HEK293 (cell line): Measurements from ENCODE around the gene LGR5.

Source experiments
- CTCF ChIA-PET: fragments of 350-600 bp; formaldehyde crosslinking; extraction: SDS; loops from one replicate; lab custom pipeline; 2021; ENCODE audit warnings: antibody characterized with exemption; lab: Yijun Ruan, JAX
- POLR2A ChIA-PET: fragments of 300-600 bp; formaldehyde crosslinking; extraction: SDS; loops from one replicate; lab custom pipeline; 2020; ENCODE audit warnings: antibody characterized with exemption, inconsistent platforms; lab: Yijun Ruan, JAX
- H3K27ac ChIP-seq: fragments of 200-500 bp; sonication (Bioruptor generic); 2 replicates; pipeline ENCODE4 v1.5.1; 2014; ENCODE audit warnings: low read depth, low read length, control low read depth, inconsistent platforms; ENCODE audit errors: extremely low read depth
- H3K36me3 ChIP-seq, 2 experiments: fragments of 200-500 bp in 1 of 2; sonication (Bioruptor generic) in 1 of 2; 1 replicate in 1 of 2; 2 replicates in 1 of 2; pipeline ENCODE4 v1.5.1; 2014 to 2017; ENCODE audit warnings: inconsistent platforms in 2 of 2, low read length in 2 of 2; ENCODE audit not compliant: control insufficient read depth in 2 of 2, insufficient read depth in 1 of 2
- H3K4me1 ChIP-seq: fragments of 200-500 bp; sonication (Bioruptor generic); 2 replicates; pipeline ENCODE4 v1.5.1; 2014; ENCODE audit warnings: mild to moderate bottlenecking, low read length, inconsistent platforms; ENCODE audit not compliant: control insufficient read depth, insufficient read depth
- H3K4me3 ChIP-seq: 2 replicates; pipeline ENCODE4 v1.5.1; 2011; ENCODE audit warnings: low read depth, mild to moderate bottlenecking, control low read depth, low read length, moderate library complexity
- H3K9me3 ChIP-seq: fragments of 200-500 bp; sonication (Bioruptor generic); 2 replicates; pipeline ENCODE4 v1.5.1; 2014; ENCODE audit warnings: low read depth, low read length, inconsistent platforms; ENCODE audit not compliant: control insufficient read depth, insufficient read depth
- GLIS1 ChIP-seq: fragments of 450-650 bp; formaldehyde crosslinking; IDR thresholded peaks from 2 replicates; pipeline ENCODE4 v1.5.1; 2016; ENCODE audit warnings: missing biosample characterization, missing genetic modification characterization
- SCRT2 ChIP-seq: fragments of 450-650 bp; formaldehyde crosslinking; IDR thresholded peaks from 2 replicates; pipeline ENCODE4 v1.5.1; 2016; ENCODE audit warnings: missing biosample characterization, missing genetic modification characterization
- TRIM28 ChIP-seq: IDR thresholded peaks from 2 replicates; pipeline ENCODE4 v1.6.1; 2011; ENCODE audit warnings: low read length, control low read depth, borderline replicate concordance
- ZEB2 ChIP-seq: fragments of 450-650 bp; formaldehyde crosslinking; IDR thresholded peaks from 2 replicates; pipeline ENCODE4 v1.5.1; 2016; ENCODE audit warnings: missing biosample characterization, missing genetic modification characterization
- ZNF133 ChIP-seq: fragments of 450-650 bp; formaldehyde crosslinking; IDR thresholded peaks from 2 replicates; pipeline ENCODE4 v1.5.1; 2016; ENCODE audit warnings: missing biosample characterization, missing genetic modification characterization
- ZNF155 ChIP-seq: fragments of 450-650 bp; formaldehyde crosslinking; IDR thresholded peaks from 2 replicates; pipeline ENCODE4 v1.5.1; 2016; ENCODE audit warnings: missing biosample characterization, missing genetic modification characterization
- ZNF221 ChIP-seq: fragments of 450-650 bp; formaldehyde crosslinking; IDR thresholded peaks from 2 replicates; pipeline ENCODE4 v1.5.1; 2017; ENCODE audit warnings: missing biosample characterization, missing genetic modification characterization, borderline replicate concordance
- ZNF335 ChIP-seq: fragments of 450-650 bp; formaldehyde crosslinking; conservative IDR thresholded peaks from 2 replicates; pipeline ENCODE4 v1.5.1; 2016; ENCODE audit warnings: missing biosample characterization, missing genetic modification characterization
- ZNF341 ChIP-seq: fragments of 450-650 bp; formaldehyde crosslinking; IDR thresholded peaks from 2 replicates; pipeline ENCODE4; 2016; ENCODE audit warnings: low read depth, missing biosample characterization, missing genetic modification characterization
- ZNF37A ChIP-seq: fragments of 450-650 bp; IDR thresholded peaks from 2 replicates; pipeline ENCODE4 v1.5.1; 2018; ENCODE audit warnings: missing biosample characterization, missing genetic modification characterization
- ZNF416 ChIP-seq: fragments of 450-650 bp; formaldehyde crosslinking; IDR thresholded peaks from 2 replicates; pipeline ENCODE4 v1.5.1; 2016; ENCODE audit warnings: missing biosample characterization, missing genetic modification characterization
- TF ChIP-seq, protein P1 (sequence below): fragments of 450-650 bp; formaldehyde crosslinking; IDR thresholded peaks from 2 replicates; pipeline ENCODE4 v1.5.1; 2016; ENCODE audit warnings: missing biosample characterization, missing genetic modification characterization
- TF ChIP-seq, protein P2 (sequence below): fragments of 450-650 bp; formaldehyde crosslinking; IDR thresholded peaks from 2 replicates; pipeline ENCODE4 v1.5.1; 2017; ENCODE audit warnings: missing biosample characterization, mild to moderate bottlenecking, missing genetic modification characterization, moderate library complexity
- TF ChIP-seq, protein P3 (sequence below): fragments of 450-650 bp; IDR thresholded peaks from 2 replicates; pipeline ENCODE4 v1.5.1; 2018; ENCODE audit warnings: missing biosample characterization, mild to moderate bottlenecking, missing genetic modification characterization
- TF ChIP-seq, protein P4 (sequence below): fragments of 450-650 bp; formaldehyde crosslinking; IDR thresholded peaks from 2 replicates; pipeline ENCODE4 v1.5.1; 2016; ENCODE audit warnings: missing biosample characterization, missing genetic modification characterization
- TF ChIP-seq, protein P5 (sequence below): fragments of 450-650 bp; formaldehyde crosslinking; conservative IDR thresholded peaks from 2 replicates; pipeline ENCODE4 v1.5.1; 2016; ENCODE audit warnings: low read depth, missing biosample characterization, missing genetic modification characterization

The LGR5 gene

DNA sequence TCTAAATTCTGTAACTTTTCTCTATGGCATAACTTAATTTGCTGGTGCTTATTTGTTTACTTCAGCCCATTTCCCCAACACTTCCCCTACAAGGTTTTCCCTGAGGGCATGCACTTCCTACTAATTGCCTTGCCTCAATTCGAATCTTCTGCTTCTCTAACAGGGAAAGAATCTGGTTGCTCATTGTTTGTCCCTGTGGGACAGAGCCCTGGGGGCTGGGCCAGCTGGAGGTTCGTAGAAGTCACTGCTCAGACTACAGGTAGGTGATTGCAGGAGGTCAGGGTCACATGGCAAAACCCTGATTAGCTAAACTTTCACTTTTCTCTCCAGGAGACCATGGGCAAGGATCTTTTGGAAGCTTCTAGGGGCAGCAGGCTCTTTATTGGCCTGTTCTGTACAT is 152.0 kb downstream of the LGR5 start:
- Histone ChIP-seq H3K4me3 (no peak overlapping the region), H3K4me1 (peaks cover 7% of the 10 kb centered on the region; the same call in 1 of the 2 replicates), H3K9me3 (no peaks in the 10 kb centered on the region), H3K36me3 (no peaks in the 10 kb centered on the region), H3K27ac (no peak overlapping the region)
- CTCF ChIA-PET = no interaction called here
- TF ChIP-seq ZNF133 (tag by site-specific recombination) (no peak), GLIS1 (tag by site-specific recombination) (peak; percentile 65)
- POLR2A ChIA-PET = no interaction called here

DNA sequence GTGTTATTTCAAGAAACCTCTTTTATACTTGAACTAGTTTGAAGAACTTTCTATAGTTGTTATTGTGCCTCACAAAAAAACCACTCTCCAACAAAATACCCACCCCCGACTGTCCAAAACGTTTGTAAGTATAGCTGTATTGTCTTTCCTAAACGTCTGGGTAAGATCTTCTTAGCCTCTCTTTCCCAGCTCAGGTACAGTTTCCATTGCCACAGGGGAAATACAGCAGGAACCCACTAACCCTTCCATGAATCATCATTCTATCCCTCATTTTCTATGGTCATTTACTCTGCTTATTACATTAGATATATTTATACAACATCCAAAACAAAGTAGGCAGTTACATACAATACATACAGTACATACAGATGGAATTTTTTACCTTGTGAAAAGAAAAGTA is 153.2 kb downstream of the LGR5 start:
- POLR2A ChIA-PET = no interaction called here
- no peaks in the 10 kb centered on the region for H3K36me3 ChIP-seq
- CTCF ChIA-PET = interaction anchor here (0.7 kb wide), 1 partner anchor 158 kb away, joined by 3 read pairs; no protein-coding TSS in a partner anchor
- TF ChIP-seq, protein P1, sequence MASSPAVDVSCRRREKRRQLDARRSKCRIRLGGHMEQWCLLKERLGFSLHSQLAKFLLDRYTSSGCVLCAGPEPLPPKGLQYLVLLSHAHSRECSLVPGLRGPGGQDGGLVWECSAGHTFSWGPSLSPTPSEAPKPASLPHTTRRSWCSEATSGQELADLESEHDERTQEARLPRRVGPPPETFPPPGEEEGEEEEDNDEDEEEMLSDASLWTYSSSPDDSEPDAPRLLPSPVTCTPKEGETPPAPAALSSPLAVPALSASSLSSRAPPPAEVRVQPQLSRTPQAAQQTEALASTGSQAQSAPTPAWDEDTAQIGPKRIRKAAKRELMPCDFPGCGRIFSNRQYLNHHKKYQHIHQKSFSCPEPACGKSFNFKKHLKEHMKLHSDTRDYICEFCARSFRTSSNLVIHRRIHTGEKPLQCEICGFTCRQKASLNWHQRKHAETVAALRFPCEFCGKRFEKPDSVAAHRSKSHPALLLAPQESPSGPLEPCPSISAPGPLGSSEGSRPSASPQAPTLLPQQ (tag by site-specific recombination) = no peak
- peak; percentile 33; the same call in 1 of the 2 replicates for TF ChIP-seq ZNF335 (tag by site-specific recombination)
- TF ChIP-seq ZNF416 (tag by site-specific recombination) = no peak
- TF ChIP-seq ZNF221 (tag by site-specific recombination) = no peak
- TF ChIP-seq, protein P2, sequence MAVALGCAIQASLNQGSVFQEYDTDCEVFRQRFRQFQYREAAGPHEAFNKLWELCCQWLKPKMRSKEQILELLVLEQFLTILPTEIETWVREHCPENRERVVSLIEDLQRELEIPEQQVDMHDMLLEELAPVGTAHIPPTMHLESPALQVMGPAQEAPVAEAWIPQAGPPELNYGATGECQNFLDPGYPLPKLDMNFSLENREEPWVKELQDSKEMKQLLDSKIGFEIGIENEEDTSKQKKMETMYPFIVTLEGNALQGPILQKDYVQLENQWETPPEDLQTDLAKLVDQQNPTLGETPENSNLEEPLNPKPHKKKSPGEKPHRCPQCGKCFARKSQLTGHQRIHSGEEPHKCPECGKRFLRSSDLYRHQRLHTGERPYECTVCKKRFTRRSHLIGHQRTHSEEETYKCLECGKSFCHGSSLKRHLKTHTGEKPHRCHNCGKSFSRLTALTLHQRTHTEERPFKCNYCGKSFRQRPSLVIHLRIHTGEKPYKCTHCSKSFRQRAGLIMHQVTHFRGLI (tag by site-specific recombination) = no peak
- no peak overlapping the region for H3K27ac ChIP-seq
- peaks cover 7% of the 10 kb centered on the region; the same call in 1 of the 2 replicates for H3K4me1 ChIP-seq
- no peaks in the 10 kb centered on the region; the same call in 1 of the 2 replicates for H3K9me3 ChIP-seq
- H3K4me3 ChIP-seq = no peak overlapping the region

DNA sequence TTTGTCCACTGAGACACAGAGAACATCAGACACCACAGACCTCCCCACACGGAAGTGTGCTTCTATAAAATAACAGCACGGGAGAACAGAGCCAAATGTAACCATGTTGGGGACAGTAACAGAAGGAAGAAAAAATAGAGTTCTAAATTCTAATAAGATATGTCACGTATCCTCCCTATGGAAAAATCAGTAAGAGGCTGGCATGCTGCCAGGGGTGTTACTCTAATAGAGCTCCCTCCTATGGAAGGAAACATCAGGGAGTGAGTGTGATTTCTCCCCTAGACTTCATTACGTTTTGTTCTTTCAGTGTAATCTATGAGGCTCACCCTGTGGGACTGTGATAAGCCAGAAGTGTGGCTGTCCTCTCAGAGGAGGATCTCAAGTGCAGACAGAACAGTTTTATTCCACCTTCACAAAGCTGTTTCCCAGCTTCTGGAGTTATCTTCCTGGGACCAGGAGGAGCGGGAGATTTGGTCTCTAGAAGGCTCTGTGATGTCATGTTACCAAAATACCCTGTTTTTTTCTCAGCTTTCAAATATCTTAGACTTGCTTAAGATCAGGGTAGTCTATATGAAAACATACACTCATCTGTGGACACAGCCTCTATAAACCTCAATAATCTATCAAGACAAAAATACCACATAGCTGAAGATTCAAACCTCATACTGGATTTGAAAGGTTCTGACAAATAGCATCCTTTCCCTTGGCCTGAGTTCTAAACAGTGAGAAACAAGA is 154.8 kb downstream of the LGR5 start:
- Histone ChIP-seq H3K36me3 (no peaks in the 10 kb centered on the region), H3K9me3 (no peaks in the 10 kb centered on the region; the same call in 1 of the 2 replicates), H3K4me3 (no peak overlapping the region), H3K4me1 (peaks cover 2% of the 10 kb centered on the region; the same call in 1 of the 2 replicates), H3K27ac (no peak overlapping the region)
- ChIA-PET POLR2A (interaction anchor here (1.7 kb wide), 1 partner anchor 69 kb away, joined by 8 read pairs; the partner anchor contains the start of genes THAP2 and ZFC3H1), CTCF (interaction anchor here (0.6 to 1.7 kb wide), 6 partner anchors 26 to 249 kb away, joined by 3 to 9 read pairs (median 6); no protein-coding TSS in a partner anchor)
- no peak for TF ChIP-seq ZNF155 (tag by site-specific recombination)
- TF ChIP-seq, protein P3, sequence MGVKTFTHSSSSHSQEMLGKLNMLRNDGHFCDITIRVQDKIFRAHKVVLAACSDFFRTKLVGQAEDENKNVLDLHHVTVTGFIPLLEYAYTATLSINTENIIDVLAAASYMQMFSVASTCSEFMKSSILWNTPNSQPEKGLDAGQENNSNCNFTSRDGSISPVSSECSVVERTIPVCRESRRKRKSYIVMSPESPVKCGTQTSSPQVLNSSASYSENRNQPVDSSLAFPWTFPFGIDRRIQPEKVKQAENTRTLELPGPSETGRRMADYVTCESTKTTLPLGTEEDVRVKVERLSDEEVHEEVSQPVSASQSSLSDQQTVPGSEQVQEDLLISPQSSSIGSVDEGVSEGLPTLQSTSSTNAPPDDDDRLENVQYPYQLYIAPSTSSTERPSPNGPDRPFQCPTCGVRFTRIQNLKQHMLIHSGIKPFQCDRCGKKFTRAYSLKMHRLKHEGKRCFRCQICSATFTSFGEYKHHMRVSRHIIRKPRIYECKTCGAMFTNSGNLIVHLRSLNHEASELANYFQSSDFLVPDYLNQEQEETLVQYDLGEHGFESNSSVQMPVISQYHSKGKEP (tag by site-specific recombination) = peak; percentile 30; the same call in 1 of the 2 replicates
- peak; percentile 55; the same call in 1 of the 2 replicates for TF ChIP-seq ZNF37A (tag by site-specific recombination)
- TF ChIP-seq TRIM28 = 0 out of 2 replicates have a peak, but pooled peaks have one; percentile 35
- TF ChIP-seq, protein P4, sequence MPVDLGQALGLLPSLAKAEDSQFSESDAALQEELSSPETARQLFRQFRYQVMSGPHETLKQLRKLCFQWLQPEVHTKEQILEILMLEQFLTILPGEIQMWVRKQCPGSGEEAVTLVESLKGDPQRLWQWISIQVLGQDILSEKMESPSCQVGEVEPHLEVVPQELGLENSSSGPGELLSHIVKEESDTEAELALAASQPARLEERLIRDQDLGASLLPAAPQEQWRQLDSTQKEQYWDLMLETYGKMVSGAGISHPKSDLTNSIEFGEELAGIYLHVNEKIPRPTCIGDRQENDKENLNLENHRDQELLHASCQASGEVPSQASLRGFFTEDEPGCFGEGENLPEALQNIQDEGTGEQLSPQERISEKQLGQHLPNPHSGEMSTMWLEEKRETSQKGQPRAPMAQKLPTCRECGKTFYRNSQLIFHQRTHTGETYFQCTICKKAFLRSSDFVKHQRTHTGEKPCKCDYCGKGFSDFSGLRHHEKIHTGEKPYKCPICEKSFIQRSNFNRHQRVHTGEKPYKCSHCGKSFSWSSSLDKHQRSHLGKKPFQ = peak; percentile 30; the same call in 1 of the 2 replicates
- TF ChIP-seq, protein P5, sequence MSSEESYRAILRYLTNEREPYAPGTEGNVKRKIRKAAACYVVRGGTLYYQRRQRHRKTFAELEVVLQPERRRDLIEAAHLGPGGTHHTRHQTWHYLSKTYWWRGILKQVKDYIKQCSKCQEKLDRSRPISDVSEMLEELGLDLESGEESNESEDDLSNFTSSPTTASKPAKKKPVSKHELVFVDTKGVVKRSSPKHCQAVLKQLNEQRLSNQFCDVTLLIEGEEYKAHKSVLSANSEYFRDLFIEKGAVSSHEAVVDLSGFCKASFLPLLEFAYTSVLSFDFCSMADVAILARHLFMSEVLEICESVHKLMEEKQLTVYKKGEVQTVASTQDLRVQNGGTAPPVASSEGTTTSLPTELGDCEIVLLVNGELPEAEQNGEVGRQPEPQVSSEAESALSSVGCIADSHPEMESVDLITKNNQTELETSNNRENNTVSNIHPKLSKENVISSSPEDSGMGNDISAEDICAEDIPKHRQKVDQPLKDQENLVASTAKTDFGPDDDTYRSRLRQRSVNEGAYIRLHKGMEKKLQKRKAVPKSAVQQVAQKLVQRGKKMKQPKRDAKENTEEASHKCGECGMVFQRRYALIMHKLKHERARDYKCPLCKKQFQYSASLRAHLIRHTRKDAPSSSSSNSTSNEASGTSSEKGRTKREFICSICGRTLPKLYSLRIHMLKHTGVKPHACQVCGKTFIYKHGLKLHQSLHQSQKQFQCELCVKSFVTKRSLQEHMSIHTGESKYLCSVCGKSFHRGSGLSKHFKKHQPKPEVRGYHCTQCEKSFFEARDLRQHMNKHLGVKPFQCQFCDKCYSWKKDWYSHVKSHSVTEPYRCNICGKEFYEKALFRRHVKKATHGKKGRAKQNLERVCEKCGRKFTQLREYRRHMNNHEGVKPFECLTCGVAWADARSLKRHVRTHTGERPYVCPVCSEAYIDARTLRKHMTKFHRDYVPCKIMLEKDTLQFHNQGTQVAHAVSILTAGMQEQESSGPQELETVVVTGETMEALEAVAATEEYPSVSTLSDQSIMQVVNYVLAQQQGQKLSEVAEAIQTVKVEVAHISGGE (tag by site-specific recombination) = peak; percentile 98
- TF ChIP-seq SCRT2 (tag by site-specific recombination) = no peak
- TF ChIP-seq ZEB2 (tag by site-specific recombination) = no peak
- TF ChIP-seq ZNF341 = peak; percentile 46; the same call in 1 of the 2 replicates
